GM18873 (cell line): ENCODE results near the gene CRAT.
"Not testable (repeated sequence)": the region's sequence is repeated elsewhere in the genome, so short reads cannot be mapped to it uniquely, and the experiment has no call there.

Experiments used
- ATAC-seq: cut with Tn5 transposase; IDR thresholded peaks from one replicate; pipeline ENCODE4 v1.9.1; 2021; ENCODE audit warnings: mild to moderate bottlenecking, moderate library complexity, moderate number of reproducible peaks; ENCODE audit not compliant: unreplicated experiment, low FRiP score

Gene CRAT

DNA sequence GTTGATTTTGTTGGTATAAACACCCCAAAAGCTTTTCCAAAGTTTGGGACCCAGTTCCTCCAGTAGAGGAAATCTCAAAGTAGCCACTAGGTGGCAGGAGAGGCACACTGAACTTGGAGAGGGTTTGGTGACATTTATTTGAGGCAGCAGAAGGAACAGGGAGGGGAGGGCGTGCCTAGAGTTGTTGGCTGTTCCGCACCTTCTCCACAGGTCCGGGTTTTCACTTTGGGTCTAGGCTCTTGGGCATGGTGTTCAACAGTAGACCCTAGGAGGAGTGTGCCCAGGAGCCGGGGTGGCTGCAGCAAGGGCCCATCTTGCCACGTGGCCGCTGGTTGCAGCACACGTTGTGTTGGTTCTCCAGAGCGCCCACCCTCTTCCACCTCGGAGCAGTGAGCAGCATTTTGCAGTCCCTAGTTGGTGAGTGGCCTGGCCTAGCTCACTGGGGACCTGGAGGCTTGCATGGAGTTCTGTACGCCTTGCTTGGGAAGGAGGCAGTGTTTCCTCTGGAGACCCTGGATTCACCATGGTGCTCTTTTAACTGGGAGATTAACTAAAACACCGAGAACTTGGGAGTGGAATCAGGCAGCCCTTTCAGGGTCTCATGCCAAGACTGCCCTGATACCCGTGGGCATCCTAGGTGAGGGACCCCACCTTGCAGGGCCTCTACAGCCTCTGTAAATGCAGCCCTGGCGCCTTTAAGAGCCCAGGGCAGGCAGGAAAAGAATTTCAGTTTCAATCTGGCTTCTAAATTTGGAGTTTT lies 28.8 kb upstream of the CRAT start:
- no peak for ATAC-seq

- no peak for ATAC-seq
These were observed 28.1 kb upstream of the CRAT start for GRCh38 chr9:129138476-129139232.

GRCh38 chr9:129138144-129138462 lies 27.5 kb upstream of the CRAT start:
- ATAC-seq = no peak

DNA sequence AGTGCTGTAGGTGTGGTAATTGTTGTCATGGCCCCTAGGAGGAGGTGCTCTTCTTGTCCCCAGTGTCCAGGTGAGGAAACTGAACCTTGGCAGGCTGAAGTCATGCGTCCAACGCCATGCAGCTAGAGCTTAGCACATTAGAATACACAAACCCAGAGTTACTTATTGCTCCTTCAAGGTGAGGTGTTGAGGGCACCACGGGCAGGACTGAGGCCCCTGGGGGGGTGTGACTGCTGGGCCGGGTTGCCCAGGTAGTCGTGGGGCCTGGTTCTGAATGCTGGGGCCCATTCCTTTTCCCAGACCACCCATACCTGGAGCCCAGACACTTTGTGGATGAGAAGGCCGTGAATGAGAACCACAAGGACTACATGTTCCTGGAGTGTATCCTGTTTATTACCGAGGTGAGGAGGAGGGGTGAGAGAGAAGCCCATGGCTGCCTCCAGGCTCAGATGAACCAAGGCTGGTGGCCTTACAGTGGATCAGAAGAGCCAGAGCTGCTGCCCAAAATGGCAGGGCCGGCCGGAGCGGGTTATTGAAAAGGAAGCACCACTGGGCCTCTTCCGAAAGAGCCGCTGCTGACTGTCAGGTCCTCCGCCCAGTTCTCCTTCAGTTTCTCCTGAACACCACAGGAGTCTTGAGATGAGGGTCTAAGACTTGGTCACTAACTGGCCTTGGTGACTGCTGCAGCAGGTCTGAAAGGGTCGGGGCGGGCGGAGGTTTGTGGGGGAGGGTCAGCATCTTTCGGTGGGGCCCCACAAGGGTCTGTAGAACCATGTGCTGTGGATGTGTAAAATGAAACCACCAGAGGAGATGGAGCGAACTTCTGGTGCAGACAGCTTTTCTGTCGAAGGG lies 26.9 kb upstream of the CRAT start:
- no peak for ATAC-seq

DNA sequence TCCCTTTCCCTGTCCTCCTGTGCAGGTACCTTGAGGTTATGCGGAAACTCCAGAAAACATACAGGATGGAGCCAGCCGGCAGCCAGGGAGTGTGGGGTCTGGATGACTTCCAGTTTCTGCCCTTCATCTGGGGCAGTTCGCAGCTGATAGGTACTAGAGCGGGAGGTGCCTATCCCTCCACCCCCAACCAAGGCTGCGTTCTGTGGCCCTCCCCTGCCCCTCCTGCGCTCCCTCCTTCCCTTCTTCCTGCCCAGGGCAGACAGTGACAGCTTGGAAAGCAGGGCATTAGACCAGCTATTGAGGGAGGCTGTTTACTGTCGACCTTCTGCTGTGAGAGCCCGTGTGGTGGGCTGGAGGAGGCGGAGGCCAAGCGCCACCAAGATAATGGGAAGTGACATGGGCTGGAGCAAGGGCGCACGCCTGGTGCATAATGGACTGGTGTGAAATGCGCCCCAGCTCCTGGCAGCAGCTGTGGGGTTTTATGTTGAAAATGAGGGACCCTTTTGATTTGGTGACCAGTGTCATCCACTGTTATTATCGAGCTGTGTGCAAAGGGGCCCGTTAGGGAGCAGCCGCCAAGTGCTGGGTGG lies 25.9 kb upstream of the CRAT start:
- no peak for ATAC-seq

DNA sequence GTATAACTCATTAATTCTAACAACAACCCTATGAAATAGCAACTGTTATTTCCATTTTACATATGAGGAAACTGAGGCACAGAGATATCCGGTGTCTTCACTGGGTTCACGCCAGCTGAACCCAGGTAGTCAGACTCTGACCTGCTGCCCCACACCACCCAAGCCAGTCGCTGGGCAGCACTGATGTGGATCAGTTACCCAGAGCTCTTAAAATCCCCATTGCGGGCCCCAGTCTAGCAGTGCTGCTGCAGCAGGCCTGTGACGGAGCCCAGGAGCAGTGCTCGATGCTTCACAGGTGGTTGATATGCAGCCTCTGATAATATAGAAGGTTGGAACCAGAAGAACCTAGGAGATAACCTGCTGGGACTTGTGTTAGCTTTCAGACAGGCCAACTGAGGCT lies 24.9 kb upstream of the CRAT start:
- ATAC-seq = no peak

DNA sequence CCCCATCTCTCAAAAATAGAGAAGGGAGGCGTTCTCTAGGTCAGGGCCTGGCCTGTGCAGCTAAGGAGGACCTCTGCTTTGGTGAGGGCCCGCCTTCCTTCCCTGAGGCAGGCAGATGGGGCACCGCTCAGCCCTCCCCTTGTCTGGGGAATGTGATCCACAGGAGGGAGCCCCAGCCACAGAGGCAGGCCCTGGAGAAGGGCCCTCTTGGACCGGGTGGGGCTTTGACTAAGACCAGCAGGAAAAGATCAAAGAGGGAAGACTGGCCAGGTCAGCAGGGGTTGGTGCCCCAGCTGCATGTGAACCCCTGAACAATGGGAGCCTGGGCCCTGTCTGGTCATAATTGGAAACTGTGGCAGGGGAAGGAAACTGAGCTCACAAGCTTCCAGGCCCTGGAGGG lies 22.5 kb upstream of the CRAT start:
- no peak for ATAC-seq

DNA sequence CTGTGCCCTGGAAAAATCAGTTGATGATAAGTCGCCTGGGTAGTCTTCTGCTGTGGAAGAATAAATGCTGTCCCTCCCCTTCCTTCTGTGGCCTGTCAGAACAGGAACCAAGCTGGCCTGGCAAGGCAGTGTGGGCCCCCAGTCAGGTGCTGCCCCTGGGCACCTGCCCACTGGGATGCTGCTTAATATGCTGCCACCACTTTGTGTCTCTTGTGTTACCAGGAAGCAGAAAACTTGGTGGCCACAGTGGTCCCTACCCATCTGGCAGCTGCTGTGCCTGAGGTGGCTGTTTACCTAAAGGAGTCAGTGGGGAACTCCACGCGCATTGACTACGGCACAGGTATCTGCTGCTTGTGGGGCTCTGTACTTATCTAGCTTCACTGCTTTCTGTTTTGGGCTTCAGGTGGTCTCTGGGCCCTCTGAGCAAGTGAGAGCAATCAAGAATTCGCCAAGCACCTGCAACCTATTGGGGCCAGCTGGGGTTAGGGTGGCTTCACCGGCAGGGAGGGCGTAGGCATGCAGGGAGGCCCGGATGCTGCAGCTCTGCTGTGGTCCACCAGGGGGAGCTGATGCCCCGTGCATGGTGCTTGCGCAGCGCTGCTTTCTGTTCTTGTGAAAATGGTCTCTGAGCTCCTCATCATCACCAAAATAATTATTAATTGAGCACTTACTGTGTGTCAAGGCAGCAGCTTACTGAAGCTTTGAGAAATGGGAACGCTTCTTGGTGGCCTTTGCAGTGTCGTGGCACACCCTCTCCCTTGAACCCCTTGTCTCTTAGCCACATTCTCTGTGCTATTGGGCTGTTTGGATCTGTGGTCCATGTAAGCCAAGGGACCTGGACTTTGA lies 20.9 kb upstream of the CRAT start:
- no peak for ATAC-seq

DNA sequence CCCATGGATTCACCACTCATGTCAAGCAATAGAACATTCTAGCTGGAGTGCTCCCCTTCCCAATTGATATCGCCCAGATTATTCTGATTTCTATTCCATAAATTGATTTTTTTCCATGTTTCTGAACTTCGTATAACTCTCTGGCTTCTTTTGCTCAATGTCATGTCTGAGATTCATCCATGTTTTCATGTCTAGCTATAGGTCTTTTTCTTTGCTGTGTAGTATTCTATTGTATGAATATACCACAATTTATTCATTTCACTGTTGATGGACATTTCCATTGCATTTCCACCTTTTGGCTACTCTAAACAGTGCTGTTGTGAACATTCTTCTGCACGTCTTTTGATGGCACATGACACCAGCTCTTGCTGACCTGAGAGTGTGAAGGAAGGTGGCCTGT lies 20.2 kb upstream of the CRAT start:
- ATAC-seq = no peak

GRCh38 chr9:129130271-129130670 lies 19.7 kb upstream of the CRAT start:
- ATAC-seq = not testable (repeated sequence)

DNA sequence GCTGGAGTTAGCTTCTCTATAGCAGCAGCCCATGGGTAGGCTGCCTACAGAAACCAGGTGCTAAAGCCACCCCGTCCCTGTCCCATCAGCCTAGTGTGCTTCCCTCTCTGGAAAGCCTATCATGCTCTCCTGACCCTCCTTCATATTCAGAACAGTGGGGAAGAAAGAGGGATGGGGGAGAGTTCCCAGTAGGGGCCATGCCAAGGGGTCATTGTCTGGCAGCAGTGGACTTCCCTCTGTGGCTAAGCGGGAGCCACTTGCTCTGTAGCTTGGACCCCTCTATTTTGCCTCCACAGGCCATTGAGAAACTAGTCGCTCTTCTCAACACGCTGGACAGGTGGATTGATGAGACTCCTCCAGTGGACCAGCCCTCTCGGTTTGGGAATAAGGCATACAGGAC lies 18.1 kb upstream of the CRAT start:
- ATAC-seq = no peak

DNA sequence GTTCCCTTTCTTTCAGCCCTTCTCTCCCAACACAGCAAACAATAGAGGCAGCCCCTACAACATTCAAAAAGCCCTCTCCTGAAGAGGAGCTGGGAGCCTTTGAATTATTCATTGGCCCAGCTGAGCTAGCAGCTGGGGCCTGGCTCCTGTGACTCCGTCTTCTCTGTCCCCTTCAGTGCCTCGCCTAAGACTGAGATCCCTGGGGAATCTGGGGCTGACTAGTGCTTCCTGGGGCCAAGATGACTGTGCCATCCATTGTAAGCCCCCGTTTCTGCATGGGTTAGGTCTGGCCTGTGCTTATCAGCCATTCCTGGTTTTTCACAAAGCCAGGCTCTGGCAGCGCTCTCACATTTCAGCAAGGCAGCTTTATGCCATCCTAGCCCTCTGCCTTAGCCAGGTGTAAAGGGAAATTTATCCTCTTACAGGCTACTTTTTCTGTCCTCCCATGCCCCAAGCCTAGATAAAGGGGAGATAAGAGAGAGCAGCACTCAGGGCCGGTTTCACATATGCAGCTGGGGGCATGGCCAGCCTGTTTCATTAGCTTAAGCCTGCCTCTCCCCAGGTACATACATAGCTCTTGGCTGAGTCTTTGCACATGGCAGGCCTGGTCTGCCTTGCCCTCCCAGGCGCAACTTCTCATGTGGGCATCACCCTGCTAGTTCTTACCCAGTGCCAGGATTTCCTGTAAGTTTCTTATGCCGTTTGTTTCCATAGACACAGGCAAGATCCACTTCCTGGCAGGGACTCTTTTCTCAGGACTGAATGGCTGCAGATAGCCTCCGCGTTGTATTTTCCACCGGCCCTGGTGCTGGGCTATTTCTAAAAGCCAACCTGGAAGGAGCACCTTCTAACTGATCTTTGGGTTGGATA lies 16.4 kb upstream of the CRAT start:
- ATAC-seq = no peak

DNA sequence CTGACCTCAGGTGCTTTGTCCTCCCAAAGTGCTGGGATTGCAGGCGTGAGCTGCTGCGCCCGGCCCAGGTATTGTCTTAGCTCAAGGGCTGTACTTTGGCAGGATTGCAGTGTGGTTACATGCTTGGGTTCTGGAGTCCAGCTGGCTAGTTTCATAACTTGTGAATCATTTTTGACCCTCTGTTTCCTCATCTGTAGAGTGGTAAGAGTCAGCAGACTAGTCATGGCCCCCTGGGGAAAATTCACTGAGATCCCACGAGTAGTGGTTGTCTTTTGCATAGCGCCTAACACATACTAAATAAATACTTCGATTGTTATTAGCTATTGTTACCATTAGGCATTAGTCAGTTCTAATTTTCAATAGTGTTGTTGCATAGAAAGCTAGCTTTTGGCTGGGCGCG lies 14.9 kb upstream of the CRAT start:
- no peak for ATAC-seq

- no peak for ATAC-seq
These were observed 14.0 kb upstream of the CRAT start for GRCh38 chr9:129124506-129125069.

DNA sequence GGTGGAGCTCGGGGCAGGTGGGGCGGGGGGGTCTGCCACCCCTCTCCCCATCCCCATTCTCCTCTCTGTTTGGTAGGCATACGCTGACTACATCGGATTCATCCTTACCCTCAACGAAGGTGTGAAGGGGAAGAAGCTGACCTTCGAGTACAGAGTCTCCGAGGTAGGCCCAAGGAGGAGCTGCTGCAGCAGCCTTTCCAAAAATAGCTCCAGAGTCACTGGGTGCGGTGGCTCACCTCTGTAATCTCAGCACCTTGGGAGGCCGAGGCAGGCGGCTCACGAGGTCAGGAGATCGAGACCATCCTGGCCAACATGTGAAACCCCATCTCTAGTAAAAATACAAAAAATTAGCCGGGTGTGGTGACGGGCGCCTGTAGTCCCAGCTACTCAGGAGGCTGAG lies 12.4 kb upstream of the CRAT start:
- not testable (repeated sequence) for ATAC-seq

- no peak for ATAC-seq
These were observed 11.5 kb upstream of the CRAT start for GRCh38 chr9:129122133-129122532.

GRCh38 chr9:129121483-129121882 lies 10.9 kb upstream of the CRAT start:
- ATAC-seq = no peak

- no peak for ATAC-seq
These were observed 8.2 kb upstream of the CRAT start for GRCh38 chr9:129118799-129119198.
